Neural crest cell (in vitro differentiated cells): ENCODE results near the gene FGFBP2. TPM values are rescaled to one million over a fixed set of nuclear protein-coding genes. Genes with fewer than 3 reads are reported as not detected.

Experiments
- DNase-seq: peaks from one replicate; pipeline ENCODE4 v3.0.0; 2021; ENCODE audit warnings: low read depth, mixed read lengths, low spot score
- H3K27ac Mint-ChIP-seq: one replicate; pipeline ENCODE4 v1.8.0; 2021; ENCODE audit warnings: mild to moderate bottlenecking, mixed read lengths; ENCODE audit not compliant: unreplicated experiment
- H3K27me3 Mint-ChIP-seq: 2 replicates; pipeline ENCODE4 v1.8.0; 2021; ENCODE audit warnings: low read depth, mild to moderate bottlenecking, mixed read lengths
- H3K36me3 Mint-ChIP-seq: 2 replicates; pipeline ENCODE4 v1.8.0; 2021; ENCODE audit warnings: low read depth, mild to moderate bottlenecking, mixed read lengths
- H3K4me1 Mint-ChIP-seq: 2 replicates; pipeline ENCODE4 v1.8.0; 2021; ENCODE audit warnings: mixed read lengths
- H3K4me3 Mint-ChIP-seq: one replicate; pipeline ENCODE4 v1.8.0; 2021; ENCODE audit warnings: mild to moderate bottlenecking, mixed read lengths
- H3K9me3 Mint-ChIP-seq: 2 replicates; pipeline ENCODE4 v1.8.0; 2021; ENCODE audit warnings: mixed read lengths
- total RNA-seq: library from RNA; stranded (reverse); gene quantifications from 2 replicates; pipeline ENCODE4 v1.2.1, GENCODE V29; 2021
- TF ChIP-seq, protein P1 (sequence below): fragments of 200-600 bp; sonication (generic); conservative IDR thresholded peaks from 2 replicates; pipeline ENCODE4 v1.5.0; 2021; ENCODE audit warnings: antibody characterized with exemption, mild to moderate bottlenecking

FGFBP2 gene
- total RNA-seq, 1 donor from 2014 or later = 0.28 TPM

DNA sequence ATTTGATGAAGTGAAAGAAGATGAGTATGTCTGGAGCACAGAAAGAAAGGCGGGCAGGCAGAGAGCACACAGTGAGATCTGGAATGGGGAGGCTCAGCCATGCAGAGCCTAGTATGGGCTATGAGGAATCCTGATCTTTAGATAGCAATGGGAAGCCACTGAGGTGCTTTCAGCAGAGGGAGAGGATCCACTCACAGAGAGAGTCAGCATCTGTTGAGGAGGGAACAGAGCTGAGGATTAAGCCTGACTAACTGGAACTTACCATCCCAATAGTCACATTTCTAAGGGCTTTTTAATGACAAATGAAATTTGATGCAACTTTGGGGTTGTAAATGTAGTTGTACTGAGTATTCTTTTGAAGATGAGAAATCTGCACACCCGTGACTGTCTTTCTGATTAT is 20.6 kb upstream of the FGFBP2 start:
- Mint-ChIP-seq H3K27ac (no peak overlapping the region), H3K9me3 (no peaks in the 10 kb centered on the region), H3K4me1 (no peaks in the 10 kb centered on the region), H3K36me3 (peaks cover 26% of the 10 kb centered on the region), H3K4me3 (no peak overlapping the region), H3K27me3 (no peaks in the 10 kb centered on the region)
- no peak for DNase-seq
- TF ChIP-seq, protein P1, sequence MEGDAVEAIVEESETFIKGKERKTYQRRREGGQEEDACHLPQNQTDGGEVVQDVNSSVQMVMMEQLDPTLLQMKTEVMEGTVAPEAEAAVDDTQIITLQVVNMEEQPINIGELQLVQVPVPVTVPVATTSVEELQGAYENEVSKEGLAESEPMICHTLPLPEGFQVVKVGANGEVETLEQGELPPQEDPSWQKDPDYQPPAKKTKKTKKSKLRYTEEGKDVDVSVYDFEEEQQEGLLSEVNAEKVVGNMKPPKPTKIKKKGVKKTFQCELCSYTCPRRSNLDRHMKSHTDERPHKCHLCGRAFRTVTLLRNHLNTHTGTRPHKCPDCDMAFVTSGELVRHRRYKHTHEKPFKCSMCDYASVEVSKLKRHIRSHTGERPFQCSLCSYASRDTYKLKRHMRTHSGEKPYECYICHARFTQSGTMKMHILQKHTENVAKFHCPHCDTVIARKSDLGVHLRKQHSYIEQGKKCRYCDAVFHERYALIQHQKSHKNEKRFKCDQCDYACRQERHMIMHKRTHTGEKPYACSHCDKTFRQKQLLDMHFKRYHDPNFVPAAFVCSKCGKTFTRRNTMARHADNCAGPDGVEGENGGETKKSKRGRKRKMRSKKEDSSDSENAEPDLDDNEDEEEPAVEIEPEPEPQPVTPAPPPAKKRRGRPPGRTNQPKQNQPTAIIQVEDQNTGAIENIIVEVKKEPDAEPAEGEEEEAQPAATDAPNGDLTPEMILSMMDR = no peak

DNA sequence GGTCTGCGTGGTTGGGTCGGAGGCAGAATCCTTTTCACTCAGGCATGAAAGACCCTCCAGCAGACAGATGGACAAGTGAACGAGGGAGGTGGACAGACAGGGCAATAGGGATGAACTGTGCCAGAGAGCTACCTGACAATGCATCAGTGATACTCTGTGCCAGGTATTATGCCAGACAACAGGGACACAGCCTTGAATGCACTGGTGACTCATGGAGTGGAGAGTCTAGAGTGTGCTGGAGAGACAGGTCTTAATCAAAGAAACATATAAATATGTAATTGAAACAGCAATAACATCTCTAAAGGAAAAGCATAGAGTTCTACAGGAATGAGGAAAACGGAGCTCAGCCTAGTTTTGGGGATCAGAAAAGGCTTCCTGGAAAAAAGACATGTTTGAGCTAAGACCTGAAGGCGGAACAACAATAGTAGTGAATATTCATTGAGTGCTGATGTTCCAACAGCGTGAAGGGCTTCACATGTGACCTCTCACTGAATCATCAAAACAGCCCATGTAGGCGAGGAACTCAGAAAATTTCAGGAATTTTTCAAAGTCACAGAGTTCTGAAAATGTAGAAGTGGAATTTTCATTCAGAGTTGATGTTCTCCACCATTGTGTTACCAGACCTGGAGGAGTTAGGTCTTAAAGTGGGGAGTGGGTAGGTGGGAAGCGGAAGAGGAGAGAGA is 20.0 kb upstream of the FGFBP2 start:
- Mint-ChIP-seq H3K27ac (peak overlapping the region; percentile 21), H3K27me3 (no peaks in the 10 kb centered on the region), H3K4me1 (no peaks in the 10 kb centered on the region), H3K9me3 (no peaks in the 10 kb centered on the region), H3K36me3 (peaks cover 26% of the 10 kb centered on the region), H3K4me3 (no peak overlapping the region)
- DNase-seq = no peak
- TF ChIP-seq, protein P1 = no peak

DNA sequence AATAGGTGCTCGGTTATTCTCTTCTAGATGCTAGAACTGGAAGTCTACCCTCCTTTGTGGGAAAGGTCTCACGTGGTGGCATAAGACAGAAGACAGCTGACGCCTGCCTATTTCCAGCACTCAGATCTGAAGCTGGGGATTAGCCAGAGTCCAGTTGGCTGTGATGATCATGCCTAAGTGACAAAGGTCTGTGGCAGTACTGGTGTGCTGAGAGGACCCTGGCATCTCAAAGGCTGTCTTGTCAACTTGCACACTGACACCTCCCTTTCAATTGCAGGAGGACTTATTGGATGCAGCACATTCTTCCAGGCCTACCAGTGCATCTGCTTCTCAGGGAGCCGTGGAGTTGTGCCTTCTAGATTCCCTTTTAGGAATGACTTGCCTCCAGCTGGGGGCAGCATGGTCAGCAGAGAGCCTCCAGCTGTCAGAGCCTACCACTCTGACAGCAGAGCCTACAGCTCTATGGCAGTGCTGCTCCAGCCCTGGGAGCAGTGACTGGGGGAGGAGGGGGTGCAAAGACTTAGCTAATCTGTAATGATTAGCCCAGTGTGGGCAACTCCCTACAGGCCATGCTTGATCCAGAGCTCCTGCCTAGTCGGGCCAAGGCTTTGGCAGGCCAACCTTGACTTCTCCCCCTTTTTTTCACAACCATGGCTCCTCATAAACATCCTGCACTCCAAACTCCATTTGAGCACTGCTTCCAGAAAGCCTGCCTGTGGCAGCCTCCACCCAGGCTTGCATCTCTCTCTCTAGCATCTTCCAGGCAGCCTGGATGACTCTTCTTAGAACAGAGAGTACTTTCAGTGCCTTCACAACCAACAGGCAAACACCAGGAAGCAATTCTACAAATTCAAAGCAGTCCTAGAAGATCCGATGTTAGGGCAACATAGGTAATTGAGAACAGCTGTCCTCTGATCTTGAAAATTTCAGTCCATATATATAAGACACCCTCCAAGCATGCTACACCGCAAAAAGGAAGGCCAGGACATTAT is 13.8 kb upstream of the FGFBP2 start:
- Mint-ChIP-seq H3K4me1 (peaks cover 5% of the 10 kb centered on the region), H3K4me3 (no peak overlapping the region), H3K36me3 (peaks cover 12% of the 10 kb centered on the region), H3K9me3 (no peaks in the 10 kb centered on the region), H3K27ac (peak overlapping the region; percentile 39), H3K27me3 (no peaks in the 10 kb centered on the region)
- DNase-seq = no peak
- TF ChIP-seq, protein P1 = no peak

DNA sequence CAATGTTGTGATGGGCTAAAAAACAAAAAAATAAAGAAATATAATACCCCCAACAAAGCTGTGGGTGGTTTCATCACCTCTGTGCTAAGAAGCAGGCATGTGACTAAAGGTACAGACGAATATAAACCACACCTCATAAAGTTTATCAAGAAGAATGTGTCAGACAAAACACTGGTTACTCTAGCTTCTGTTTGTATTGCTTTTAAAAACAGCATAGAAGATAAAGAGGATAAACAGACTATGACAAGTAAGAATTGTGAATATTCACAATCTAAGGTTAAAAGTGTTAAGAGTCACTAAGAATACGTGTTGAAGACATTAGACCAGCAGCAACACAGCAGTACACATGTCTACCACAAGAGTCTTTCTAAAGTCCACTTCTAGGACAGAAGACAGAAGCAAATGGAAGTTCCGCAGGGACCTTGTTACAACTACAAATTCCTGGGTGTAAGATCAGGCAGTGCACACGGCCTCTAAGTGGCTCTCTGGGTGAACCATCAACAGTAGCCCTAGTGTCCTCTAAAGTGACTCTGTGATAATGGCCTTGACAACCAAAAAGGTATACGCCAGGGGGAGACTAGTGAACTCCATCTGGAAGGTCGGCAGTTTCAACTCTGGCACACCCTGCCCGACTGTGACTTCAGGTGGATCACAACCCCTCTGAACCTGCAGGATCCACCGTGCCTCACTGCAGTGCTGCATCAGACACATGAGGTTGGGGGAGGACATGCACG is 8.3 kb upstream of the FGFBP2 start:
- peaks cover 5% of the 10 kb centered on the region for H3K4me1 Mint-ChIP-seq
- no peak for DNase-seq

More for the DNA sequence above, 8.3 kb upstream of the FGFBP2 start:
- no peak overlapping the region for H3K4me3 Mint-ChIP-seq
- peaks cover 33% of the 10 kb centered on the region for H3K36me3 Mint-ChIP-seq
- no peaks in the 10 kb centered on the region for H3K27me3 Mint-ChIP-seq
- TF ChIP-seq, protein P1 = no peak
- no peak overlapping the region for H3K27ac Mint-ChIP-seq
- peaks cover 12% of the 10 kb centered on the region for H3K9me3 Mint-ChIP-seq
